ENCODE results near the gene IL33.

IL33 gene

DNA sequence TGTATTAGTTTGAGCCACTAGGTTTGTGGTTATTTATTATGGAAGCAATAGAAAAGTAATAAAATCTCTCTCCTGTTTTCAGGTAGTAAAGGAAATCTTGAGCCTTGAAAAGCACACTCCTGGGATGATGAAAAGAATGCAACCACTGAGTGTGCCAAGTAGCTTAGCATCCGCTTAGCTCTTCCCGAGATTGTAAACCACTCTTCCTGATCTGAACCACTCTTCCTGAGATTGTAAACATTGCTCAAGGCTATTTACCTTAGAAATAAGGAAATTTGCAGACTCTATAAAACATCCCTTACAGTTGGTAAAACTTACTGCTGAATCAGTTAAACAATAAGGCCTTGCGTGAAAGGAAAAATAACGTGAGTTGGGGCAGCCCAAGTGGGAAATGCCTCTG, 17.4 kb upstream of the IL33 start:
- no peak overlapping the region for H3K4me3 ChIP-seq (ENCODE audit: low read length)
- TF ChIP-seq, protein P1, sequence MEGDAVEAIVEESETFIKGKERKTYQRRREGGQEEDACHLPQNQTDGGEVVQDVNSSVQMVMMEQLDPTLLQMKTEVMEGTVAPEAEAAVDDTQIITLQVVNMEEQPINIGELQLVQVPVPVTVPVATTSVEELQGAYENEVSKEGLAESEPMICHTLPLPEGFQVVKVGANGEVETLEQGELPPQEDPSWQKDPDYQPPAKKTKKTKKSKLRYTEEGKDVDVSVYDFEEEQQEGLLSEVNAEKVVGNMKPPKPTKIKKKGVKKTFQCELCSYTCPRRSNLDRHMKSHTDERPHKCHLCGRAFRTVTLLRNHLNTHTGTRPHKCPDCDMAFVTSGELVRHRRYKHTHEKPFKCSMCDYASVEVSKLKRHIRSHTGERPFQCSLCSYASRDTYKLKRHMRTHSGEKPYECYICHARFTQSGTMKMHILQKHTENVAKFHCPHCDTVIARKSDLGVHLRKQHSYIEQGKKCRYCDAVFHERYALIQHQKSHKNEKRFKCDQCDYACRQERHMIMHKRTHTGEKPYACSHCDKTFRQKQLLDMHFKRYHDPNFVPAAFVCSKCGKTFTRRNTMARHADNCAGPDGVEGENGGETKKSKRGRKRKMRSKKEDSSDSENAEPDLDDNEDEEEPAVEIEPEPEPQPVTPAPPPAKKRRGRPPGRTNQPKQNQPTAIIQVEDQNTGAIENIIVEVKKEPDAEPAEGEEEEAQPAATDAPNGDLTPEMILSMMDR (conservative IDR thresholded peaks at IDR 0.05; ENCODE audit: low read depth, low read length) = no peak
- DNase-seq (ENCODE audit: low read depth) = no peak

DNA sequence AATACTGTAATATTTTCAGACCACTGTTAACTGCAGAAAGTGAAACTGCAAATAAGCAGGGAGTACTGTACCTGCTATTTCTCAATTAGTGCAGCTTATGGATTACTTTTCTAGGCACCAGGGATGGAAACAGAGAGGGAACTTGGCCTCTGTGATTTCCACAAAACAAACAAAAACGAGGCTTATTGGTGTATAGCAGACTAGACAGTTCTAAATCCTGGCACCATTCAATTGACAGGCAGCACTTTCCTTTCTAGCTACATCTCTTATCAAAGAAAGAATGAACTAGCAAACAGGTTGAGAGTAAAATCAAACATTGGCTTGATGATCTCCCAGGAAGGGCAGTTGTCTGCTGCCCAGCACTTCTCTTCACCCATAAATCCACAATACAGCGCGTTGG, 16.0 kb upstream of the IL33 start:
- no peak for DNase-seq (ENCODE audit: low read depth)
- no peak overlapping the region for H3K4me3 ChIP-seq (ENCODE audit: low read length)
- TF ChIP-seq, protein P1 (conservative IDR thresholded peaks at IDR 0.05; ENCODE audit: low read depth, low read length) = no peak

DNA sequence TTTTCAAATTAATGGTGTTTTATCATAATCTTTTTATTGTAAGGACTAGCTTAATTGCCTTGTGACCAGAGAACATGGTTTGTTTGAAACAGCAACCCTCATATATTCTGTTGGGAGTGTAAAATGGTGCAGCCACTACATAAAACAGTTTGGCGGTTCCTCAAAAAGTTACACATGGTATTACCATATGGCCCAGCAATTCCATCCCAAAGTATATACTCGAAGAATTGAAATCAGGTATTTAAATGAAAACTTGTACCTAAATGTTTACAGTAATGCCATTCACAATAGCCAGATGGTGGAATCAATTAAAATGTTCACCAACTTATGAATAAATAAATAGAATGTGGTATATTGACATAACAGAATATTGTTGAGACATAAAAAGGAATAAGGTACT, 14.8 kb upstream of the IL33 start:
- H3K4me3 ChIP-seq (ENCODE audit: low read length) = no peak overlapping the region
- TF ChIP-seq, protein P1 (conservative IDR thresholded peaks at IDR 0.05; ENCODE audit: low read depth, low read length) = no peak
- DNase-seq (ENCODE audit: low read depth) = no peak

DNA sequence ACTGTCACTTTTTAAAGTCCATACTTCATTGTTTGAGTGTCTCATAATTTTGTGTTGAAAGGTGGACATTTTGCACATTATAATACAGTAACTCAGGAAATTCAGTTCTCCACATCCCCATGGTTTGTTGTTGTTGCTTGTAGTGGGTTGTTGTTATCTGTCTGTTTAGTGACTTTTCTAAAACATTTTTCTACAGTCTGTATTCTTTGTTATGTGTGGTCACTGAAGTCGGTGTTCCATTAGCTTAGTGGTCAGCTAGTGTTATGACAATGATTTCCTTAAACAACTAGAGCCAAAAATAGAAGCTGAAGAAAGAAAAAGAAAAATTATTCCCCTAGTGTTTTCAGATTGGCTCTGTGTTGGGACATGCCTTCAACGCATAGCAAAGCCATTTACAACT, 5.6 kb upstream of the IL33 start:
- TF ChIP-seq, protein P1 (conservative IDR thresholded peaks at IDR 0.05; ENCODE audit: low read depth, low read length) = no peak
- no peak for DNase-seq (ENCODE audit: low read depth)
- no peak overlapping the region for H3K4me3 ChIP-seq (ENCODE audit: low read length)

- no peak for DNase-seq (ENCODE audit: low read depth)
Observed at GRCh38 chr9:6212722-6213375, 2.8 kb upstream of the IL33 start.

GRCh38 chr9:6214434-6214833, 1.2 kb upstream of the IL33 start:
- no peak for DNase-seq (ENCODE audit: low read depth)
- H3K4me3 ChIP-seq (ENCODE audit: low read length) = no peak overlapping the region
- TF ChIP-seq, protein P1 (conservative IDR thresholded peaks at IDR 0.05; ENCODE audit: low read depth, low read length) = no peak

More at GRCh38 chr9:6212722-6213375, 2.8 kb upstream of the IL33 start:
- TF ChIP-seq, protein P1 (conservative IDR thresholded peaks at IDR 0.05; ENCODE audit: low read depth, low read length) = no peak
- no peak overlapping the region for H3K4me3 ChIP-seq (ENCODE audit: low read length)

DNA sequence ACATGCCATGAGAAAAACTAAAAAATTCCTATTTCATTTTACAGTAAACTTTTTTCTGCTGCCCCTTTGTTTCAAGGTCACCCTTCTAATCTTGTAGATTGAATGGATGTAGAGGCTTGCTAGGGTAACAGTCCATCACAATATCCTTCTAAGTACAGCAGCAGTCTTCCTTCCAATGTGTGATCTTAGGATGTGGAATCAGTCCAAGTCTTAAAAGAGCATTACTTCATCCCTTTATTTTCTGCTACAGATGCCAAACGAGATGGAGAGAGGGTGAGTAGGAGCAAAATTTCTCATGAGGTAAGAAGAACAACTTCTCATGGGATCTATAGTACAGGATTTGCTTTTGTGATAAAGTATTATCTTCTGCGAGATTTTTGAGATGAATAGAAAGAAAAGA, 704 bp upstream of the IL33 start:
- H3K4me3 ChIP-seq (ENCODE audit: low read length) = no peak overlapping the region
- DNase-seq (ENCODE audit: low read depth) = no peak

More for the DNA sequence above, 704 bp upstream of the IL33 start:
- TF ChIP-seq, protein P1 (conservative IDR thresholded peaks at IDR 0.05; ENCODE audit: low read depth, low read length) = no peak
